HG02759 (cell line): ENCODE measurements around the gene PIK3R5.
"Not testable (repeated sequence)": the region's sequence is repeated elsewhere in the genome, so short reads cannot be mapped to it uniquely, and the experiment has no call there.

ENCODE experiments used
- ATAC-seq: cut with Tn5 transposase; IDR thresholded peaks from one replicate; pipeline ENCODE4 v1.9.1; 2021; ENCODE audit warnings: mild to moderate bottlenecking, moderate library complexity; ENCODE audit not compliant: unreplicated experiment

Gene PIK3R5

GRCh38 chr17:8861495-8862181 lies 103.9 kb downstream of the PIK3R5 start:
- no peak for ATAC-seq

- no peak for ATAC-seq
Observed at GRCh38 chr17:8859804-8860430, 105.6 kb downstream of the PIK3R5 start.

GRCh38 chr17:8859027-8859803 lies 106.3 kb downstream of the PIK3R5 start:
- ATAC-seq: no peak

- peak; percentile 48 for ATAC-seq
Observed at GRCh38 chr17:8857919-8858318, 107.6 kb downstream of the PIK3R5 start.

GRCh38 chr17:8856869-8857575 lies 108.5 kb downstream of the PIK3R5 start:
- no peak for ATAC-seq

GRCh38 chr17:8856205-8856603 lies 109.3 kb downstream of the PIK3R5 start:
- not testable (repeated sequence) for ATAC-seq

- peak; percentile 38 for ATAC-seq
Observed at GRCh38 chr17:8855477-8856204, 109.9 kb downstream of the PIK3R5 start.

GRCh38 chr17:8851600-8851999 lies 113.9 kb downstream of the PIK3R5 start:
- ATAC-seq: no peak

GRCh38 chr17:8849311-8850041 lies 116.0 kb downstream of the PIK3R5 start:
- ATAC-seq: no peak

GRCh38 chr17:8847891-8848290 lies 117.6 kb downstream of the PIK3R5 start:
- ATAC-seq: no peak

- no peak for ATAC-seq
Observed at GRCh38 chr17:8846768-8847211, 118.7 kb downstream of the PIK3R5 start.

GRCh38 chr17:8844229-8845218 lies 121.0 kb downstream of the PIK3R5 start:
- no peak for ATAC-seq

GRCh38 chr17:8843344-8843743 lies 122.2 kb downstream of the PIK3R5 start:
- no peak for ATAC-seq

GRCh38 chr17:8841844-8842243 lies 123.7 kb downstream of the PIK3R5 start:
- ATAC-seq: no peak

- ATAC-seq: no peak
Observed at GRCh38 chr17:8839410-8839935, 126.0 kb downstream of the PIK3R5 start.

- ATAC-seq: no peak
Observed at GRCh38 chr17:8838551-8839095, 126.9 kb downstream of the PIK3R5 start.

GRCh38 chr17:8837563-8838075 lies 127.9 kb downstream of the PIK3R5 start:
- ATAC-seq: no peak
